Choroid plexus epithelial cell (primary cell): ENCODE measurements around the gene ILKAP.

Experiments
- DNase-seq: peaks from one replicate; pipeline ENCODE4 v3.0.0-alpha.2; 2010; ENCODE audit warnings: low read depth
- H3K4me3 ChIP-seq: 2 replicates; pipeline ENCODE4 v1.5.1; 2011; ENCODE audit warnings: low read depth, mild to moderate bottlenecking, control low read depth, low read length, moderate library complexity
- CTCF ChIP-seq: conservative IDR thresholded peaks from 2 replicates; pipeline ENCODE4 v1.5.1; 2011; ENCODE audit warnings: low read depth, mild to moderate bottlenecking, control low read depth, inconsistent platforms, low read length, moderate library complexity

The ILKAP gene

GRCh38 chr2:238163481-238164198 lies 39.9 kb downstream of the ILKAP start:
- TF ChIP-seq CTCF = no peak
- peak overlapping the region; percentile 40 for H3K4me3 ChIP-seq
- DNase-seq = no peak

GRCh38 chr2:238162846-238163441 lies 40.6 kb downstream of the ILKAP start:
- peak overlapping the region; percentile 40 for H3K4me3 ChIP-seq
- TF ChIP-seq CTCF = no peak
- peak; percentile 47 for DNase-seq

GRCh38 chr2:238162251-238162845 lies 41.1 kb downstream of the ILKAP start:
- DNase-seq = no peak
- TF ChIP-seq CTCF = no peak
- no peak overlapping the region for H3K4me3 ChIP-seq

GRCh38 chr2:238161291-238162051 lies 42.0 kb downstream of the ILKAP start:
- H3K4me3 ChIP-seq = no peak overlapping the region
- no peak for DNase-seq
- TF ChIP-seq CTCF = no peak

- H3K4me3 ChIP-seq = no peak overlapping the region
- TF ChIP-seq CTCF = peak; percentile 30
- no peak for DNase-seq
Measured at GRCh38 chr2:238160206-238161129, 43.0 kb downstream of the ILKAP start.

GRCh38 chr2:238159661-238160205 lies 43.8 kb downstream of the ILKAP start:
- TF ChIP-seq CTCF = no peak
- no peak overlapping the region for H3K4me3 ChIP-seq
- DNase-seq = no peak
